ENCODE measurements around the gene SPECC1.
"Not testable (repeated sequence)": the region's sequence is repeated elsewhere in the genome, so short reads cannot be mapped to it uniquely, and the experiment has no call there.

Gene SPECC1

DNA sequence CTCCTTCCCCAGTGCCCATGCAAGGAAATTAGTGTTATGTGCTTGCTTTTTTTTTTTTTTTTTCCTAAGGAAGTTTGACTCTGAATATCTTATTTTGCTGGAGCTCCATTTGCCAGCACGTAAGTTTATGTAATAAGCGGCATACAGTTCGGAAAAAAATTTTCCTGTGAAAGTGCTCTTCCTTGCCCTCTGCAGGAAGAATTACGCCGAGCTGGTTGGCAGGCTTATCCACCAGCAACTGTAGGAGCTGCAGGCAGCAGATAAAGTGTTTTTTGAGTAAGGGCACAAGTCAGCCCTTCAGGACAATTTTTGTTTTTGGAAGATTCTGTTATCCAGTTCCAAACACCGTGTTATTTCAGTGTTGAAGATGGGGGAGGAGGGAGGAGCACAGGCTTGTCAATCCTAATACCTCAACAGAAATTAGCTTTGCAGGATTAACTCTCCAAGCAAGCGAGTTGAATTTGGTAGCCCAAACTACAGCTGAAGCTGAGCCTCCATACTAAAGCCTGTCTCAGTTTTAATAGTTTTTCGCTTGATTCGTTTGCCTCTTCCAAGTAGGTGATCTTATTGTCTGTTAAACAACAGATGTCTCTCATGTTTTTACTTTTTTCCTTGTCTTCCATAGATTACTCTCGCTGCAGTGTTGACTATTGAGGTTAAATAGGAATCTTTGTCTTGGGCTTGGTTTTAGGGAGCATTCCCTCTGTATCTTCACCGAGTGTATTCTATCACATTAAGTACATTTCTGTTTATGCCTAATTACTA lies 1.1 kb downstream of the SPECC1 start:
- DNase-seq, result no peak

DNA sequence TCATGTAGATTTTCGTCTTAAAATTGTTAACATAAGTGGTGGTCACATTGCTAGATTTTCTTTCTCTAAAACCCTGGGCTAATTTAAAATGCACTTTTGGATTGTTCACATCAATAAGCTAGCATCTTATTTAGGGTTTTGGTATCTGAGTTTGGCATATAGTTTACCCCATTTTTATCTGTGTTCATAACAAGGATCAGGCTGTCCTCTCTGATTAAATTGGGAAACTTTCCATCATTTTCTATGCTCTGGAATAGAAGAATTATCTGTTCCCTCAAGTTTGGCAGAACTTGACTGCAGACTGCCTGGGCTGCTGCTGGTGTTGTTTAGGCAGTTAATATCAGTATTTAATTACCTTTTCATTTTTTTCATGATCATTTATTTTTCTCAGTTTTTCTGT lies 1.8 kb downstream of the SPECC1 start:
- no peak for DNase-seq

DNA sequence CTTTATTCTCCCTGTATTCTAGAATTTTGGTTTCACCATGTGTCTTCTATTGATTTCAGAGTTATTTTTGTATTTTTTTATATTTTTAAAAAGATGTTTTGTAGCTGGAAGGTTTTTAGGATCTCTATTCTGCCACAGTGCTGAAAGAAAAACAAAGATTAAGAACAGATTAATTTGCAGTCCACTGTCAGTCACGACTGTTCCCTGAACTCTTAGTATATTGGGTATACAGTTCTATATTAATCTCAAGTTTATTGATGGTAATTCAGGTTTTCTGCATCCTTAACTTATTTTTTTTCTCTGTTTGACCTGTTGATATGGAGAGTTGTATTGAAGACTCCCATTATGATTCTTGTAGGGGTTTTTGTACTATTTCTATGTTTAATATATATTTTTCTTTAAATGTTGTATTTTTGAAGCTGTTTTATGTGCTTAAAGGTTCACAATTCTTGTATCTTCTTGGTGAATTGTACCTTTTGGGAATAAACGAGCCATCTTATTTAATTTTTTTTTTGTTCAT lies 2.9 kb downstream of the SPECC1 start:
- no peak for DNase-seq

DNA sequence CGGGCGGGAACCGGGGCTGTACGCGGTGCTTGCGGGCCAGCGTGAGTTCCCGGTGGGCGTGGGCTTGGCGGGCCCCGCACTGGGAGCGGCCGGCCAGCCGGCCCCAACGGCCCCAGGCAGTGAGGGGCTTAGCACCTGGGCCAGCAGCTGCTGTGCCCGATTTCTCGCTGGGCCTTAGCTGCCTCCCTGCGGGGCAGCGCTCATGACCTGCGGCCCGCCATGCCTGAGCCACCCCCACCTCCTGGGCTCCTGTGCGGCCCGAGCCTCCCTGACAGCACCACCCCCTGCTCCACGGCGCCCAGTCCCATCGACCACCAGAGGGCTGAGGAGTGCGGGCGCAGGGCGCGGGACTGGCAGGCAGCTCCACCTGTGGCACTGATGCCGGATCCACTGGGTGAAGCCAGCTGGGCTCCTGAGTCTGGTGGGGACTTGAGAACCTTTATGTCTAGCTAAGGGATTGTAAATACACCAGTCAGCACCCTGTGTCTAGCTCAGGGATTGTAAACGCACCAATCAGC lies 7.4 kb downstream of the SPECC1 start:
- DNase-seq, result not testable (repeated sequence)

DNA sequence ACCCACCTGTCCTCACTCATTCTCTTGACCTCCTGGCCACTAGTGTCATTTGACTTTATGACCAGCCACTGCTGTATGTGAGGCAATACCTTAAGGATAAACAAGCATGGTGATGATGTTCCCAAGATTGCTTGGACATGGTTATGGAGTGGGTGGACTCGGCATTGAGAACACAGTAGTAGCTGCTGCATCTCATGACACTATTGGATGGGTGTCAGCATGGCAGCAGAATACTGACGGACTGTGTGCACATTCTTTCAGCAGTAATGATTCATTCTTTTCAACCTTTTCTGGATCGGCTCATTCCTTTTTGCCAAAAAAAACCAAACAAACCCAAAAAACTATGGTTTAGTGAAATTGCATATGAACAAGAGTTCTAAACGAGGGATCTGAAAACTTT lies 13.5 kb downstream of the SPECC1 start:
- no peak for DNase-seq

DNA sequence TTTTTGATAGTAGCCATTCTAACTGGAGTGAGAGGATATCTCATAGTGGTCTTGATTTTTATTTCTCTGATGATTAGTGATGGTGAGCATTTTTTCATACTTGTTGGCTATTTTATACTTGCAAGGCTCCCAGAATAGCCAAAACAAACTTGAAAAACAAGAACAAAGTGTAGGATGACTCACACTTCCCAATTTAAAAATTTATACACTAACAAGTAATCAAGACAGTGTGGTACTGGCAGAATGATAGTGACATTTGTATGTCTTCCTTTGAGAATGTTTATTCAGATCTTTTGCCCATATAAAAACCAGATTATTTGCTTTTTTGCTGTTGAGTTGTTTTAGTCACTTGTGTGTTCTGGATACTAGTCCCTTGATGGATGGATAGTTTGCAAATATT lies 17.8 kb downstream of the SPECC1 start:
- DNase-seq, result no peak

DNA sequence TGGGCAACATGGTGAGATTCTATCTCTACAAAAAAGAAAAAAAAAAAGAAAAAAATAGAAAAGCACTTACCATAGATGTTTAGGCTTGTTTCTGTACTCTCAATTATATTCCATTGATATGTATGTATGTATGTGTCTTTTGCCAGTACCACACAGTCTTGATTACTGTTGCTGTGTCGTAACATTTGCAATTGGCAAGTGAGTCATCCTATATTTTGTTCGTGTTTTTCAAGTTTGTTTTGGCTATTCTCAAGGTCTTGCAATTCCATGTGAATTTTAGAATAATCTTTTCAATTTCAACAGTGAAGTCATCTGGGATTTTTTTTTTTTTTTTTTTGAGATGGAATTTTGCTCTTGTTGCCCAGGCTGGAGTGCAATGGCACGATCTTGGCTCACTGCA lies 19.3 kb downstream of the SPECC1 start:
- no peak for DNase-seq

DNA sequence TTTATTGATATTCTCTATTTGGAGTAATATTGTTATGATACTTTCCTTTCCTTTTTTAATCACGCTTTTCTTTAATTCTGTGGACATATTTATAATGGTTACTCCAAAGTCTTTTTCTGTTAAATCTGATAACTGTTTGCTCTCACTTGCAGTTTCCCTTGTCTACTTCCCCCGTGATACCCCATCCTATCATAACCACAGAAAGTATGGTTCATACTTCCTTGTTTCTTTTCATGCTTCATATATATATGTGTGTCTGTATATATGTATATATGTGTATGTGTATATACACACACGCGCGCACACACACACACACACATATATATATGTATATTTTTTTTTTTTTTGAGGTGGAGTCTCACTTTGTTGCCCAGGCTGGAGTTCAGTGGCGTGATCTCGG lies 23.5 kb downstream of the SPECC1 start:
- DNase-seq, result no peak

DNA sequence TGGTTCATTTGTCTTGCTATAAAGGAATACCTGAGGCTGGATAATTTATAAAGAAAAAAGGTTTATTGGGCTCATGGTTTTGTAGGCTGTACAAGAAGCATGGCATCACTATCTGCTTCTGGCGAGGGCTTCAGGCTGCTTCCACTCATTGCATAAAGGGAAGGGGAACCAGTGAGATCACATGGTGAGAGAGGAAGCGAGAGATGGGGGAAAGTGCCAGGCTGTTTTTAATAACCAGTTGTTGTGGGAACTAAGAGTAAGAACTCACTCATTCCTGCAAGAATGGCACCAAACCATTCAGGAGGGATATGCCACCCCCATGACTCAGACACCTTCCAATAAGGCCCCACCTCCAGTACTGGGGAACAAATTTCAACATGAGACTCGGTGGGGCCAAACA lies 24.3 kb downstream of the SPECC1 start:
- DNase-seq, result no peak

DNA sequence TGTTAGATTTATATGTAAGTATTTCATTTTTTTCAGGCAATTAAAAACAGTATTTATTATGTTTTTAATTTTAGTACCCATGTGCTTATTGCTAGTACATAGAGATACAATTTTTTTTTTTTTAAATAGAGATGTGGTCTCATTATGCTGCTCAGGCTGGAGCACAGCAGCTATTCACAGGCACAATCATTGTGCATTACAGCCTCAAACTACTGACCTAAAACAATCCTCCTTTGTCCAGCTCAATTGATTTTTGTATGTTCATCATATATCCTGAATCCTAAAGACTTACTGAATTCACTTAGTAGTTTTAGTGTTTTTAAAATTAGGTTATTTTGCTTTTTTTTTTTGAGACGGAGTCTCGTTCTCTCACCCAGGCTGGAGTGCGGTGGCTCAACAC lies 26.3 kb downstream of the SPECC1 start:
- no peak for DNase-seq

DNA sequence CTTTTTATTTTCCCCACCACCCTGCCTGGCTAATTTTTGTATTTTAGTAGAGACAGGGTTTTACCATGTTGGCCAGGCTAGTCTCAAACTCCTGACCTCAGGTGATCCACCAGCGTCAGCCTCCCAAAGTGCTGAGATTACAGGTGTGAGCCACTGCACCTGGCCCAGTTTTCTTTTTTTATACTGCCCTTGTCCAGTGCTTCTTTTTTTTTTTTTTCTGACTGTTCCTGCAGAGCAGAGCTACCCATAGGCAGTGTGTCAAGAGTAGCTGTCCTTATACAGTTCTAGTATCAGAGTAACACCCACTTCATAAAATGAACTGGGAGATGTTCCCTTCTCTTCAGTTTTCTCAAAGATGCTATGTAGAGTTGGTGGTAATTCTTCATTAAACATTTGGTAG lies 28.1 kb downstream of the SPECC1 start:
- DNase-seq, result not testable (repeated sequence)

DNA sequence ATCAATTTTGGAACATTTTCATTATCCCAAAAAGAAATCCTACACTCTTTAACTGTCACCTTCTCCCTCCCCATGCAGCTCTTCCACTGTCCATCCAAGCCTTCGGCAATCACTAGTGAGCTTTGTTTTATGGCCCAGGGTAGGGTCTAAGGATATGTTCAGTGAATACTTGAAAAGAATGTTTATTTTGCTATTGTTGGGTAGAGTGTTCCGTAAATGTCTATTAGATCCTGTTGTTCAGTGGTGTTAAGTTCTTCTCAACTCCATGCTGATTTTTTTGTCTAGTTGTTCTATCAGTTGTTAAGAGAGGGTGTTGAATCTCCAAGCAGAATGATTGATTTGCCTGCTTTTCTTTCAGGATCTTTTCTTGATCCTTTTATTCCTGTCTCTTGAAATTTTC lies 29.9 kb downstream of the SPECC1 start:
- DNase-seq, result no peak

DNA sequence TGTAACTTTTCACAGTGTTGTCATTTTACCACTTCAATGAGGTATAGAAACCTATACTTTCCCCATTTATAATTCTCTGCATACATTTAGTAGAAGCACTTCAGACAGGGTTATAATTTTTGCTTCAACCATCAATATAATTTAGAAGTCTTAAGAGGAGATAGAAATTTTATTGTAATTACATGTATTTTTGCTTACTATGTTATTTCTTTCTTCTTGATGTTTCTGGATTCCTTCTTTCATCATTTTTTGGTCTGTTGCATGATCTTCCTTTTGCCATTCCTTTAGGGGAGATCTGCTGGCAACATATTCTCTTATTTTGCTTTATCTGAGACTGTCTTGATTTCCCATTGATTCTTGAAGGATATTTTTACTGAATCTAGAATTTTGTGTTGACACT lies 31.1 kb downstream of the SPECC1 start:
- DNase-seq, result no peak

DNA sequence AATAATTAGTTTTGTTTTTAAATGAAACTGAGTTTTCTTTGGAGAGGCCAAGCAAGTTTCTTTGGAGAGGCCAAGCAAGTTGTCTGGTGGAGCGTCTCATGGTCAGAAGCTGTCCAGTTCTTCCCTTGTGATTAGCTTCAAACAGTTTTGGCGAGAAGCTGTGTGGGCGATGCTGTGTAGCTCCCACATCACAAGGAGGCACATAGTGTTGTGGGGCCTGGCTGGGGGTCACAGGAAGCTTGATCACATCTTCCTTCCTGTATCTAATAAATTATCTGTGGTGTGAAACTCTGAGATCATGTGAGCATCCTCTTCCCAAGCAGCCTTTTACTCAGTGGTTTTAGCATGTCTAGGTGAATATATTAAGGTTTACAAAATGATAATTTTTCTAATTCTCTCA lies 33.9 kb downstream of the SPECC1 start:
- no peak for DNase-seq

DNA sequence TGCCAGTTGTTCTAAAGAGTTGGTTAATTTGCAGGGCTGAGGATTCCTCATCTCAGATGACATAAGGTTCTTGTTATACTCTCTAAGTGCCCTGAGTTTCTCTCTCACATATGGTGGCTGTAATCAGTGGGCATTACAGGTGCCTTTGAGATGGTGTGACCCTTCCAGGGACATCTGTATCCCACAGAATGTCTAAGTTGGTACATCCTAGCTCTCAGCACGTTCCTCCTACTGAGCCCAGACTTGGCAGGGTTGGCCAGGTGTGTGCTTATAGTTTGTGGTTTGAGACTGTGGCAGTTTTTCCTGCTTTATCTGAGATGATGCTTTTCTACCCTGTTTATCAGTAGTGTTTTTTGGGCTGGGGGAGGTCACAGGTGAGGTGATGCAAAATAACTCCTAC lies 36.3 kb downstream of the SPECC1 start:
- DNase-seq, result no peak

DNA sequence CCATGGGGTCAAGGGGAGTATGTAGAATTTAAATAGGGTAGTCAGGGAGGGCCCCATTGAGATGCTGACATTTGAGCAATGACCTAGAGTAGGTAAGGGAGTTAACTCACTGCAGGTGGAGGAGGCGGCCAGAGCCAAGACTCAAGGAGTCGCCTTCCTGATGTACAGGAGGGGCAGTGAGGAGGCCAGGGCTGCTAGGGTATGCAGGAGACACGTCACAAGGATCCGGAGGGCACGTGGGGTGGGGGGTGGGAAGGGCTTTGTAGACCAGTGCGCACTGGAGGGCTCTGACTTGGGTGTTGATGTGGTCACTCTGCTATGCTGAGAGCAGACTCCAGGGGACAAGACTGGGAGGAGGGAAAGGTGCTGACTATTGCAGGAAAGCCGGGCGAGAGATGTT lies 37.5 kb downstream of the SPECC1 start:
- no peak for DNase-seq

DNA sequence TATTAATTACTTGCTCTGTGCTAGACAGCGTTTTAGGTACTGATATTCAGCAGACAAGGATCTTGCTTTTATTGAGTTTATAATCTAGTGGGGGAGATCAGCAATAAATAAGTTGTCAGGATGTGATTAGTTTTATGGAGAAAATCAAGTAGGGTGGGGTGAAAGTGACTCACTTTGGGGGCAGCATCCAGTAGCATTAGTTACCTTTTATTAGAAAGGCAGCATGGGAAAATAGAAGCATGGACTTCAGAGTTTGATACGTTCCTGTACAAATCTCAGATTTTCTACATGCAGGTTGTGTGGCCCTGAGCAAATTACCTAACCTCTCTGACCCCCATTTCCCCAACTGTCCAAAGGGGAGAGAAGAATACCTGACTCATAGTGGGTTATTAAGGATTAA lies 42.5 kb downstream of the SPECC1 start:
- no peak for DNase-seq

DNA sequence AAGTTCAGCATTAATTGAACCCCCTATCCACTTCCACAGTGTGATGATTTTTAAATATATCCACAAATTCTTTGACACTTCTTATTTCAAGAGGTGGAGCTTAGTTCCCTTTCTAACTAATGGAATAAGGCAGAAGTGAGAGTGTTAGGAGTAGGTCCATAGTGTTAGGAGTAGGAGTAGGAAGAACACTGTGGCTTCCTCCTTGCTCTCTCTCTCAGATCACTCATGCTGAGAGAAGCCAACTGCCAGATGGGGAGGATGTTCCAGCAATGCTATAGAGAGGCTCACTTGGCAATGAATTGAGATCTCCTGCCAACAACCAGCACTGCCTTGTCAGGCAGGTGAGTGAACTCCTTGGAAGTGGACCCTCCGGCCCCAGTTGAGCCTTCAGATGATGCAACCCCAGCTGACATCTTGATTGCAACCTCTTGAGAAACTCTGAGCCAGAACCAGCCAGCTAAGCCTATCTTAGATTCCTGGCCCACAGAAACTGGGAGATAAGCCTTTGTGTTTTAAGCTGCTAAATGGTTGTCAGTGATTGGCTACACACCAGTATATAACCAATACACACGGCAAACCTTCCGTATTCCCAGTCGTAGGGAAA lies 44.3 kb downstream of the SPECC1 start:
- DNase-seq, result no peak

DNA sequence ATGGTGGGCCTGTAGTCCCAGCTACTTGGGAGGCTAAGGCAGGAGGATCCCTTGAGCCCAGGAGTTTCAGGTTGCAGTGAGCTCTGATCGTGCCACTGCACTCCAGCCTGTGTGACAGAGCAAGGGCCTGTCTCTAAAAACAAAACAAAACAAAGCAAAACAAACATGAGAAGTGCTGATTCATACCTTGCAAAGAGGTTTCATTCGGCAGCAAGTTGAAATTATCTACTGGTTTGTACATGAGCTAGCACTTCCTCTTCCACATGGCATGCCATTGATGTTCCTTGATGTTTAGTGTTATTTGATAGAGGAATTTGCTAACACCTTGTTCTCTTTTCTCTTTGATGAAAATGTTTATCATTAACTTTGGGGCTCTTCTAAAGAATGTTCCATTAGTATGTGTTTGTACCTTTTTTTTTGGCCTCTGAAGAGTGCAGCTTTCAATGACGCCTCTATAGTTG lies 50.6 kb downstream of the SPECC1 start:
- DNase-seq, result no peak

DNA sequence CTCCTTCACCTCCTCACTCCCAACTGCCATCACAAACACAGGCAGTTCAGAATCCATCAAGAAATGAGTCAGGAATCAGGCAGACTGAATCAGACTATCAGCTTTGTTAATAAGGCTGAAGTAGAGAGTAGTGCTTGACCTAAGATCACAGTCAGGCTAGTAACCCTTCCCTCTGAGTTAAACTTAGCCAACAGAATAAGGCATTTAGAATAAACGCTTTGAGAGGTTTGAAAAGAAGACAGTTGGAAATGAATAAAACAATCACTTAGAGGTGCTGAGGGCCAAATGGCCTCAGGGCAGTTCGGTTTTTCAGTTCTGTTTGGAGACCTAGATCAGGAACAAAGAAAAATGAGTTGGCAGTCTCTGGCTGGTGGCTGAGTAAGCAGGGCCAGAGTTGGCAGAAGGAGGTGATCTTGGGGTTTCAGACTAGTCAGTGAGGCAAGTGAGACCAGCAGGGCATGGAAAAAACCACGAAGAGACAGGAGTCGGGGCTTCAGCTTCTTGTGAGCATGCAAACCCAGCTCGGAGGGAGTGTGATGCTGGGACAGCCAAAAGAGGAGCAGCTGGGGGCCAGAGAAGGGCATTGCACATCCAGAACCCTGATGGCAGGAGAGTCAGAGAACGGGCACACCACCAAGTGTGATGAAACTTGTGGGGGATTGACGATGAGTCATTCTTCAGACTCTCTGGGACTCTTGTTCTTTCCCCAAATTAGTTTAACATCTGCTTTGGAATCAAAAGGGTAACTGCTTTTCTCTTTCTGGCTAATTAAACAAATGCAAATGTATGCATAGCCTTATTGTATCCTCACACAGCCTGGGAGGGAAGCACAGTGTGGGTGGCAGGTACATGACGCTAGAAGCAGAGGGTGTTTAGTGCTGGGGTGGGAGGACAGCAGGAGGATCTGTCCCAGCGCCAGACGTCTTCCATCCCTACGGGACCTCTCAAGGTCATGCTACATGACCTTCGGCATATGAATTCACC lies 54.8 kb downstream of the SPECC1 start:
- DNase-seq, result no peak

DNA sequence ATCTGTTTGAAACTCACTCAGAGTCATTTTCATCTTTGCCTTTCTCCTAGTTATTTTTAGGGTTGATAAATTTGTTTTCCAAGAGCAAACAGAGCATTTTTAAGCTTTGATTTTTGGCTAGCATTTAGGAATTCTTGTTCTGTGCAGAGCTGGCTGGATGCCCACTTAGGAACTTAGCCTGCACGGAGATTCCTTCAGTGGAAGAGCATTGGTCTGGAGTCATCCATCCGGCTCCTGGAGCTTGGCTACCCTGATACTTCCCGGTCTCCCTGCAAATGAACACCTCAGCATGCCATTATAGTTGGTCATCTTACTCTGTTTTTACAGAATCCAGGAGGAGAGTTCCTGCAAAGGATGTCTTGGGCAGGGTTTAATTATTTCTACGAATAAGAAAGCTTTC lies 57.1 kb downstream of the SPECC1 start:
- DNase-seq, result no peak

DNA sequence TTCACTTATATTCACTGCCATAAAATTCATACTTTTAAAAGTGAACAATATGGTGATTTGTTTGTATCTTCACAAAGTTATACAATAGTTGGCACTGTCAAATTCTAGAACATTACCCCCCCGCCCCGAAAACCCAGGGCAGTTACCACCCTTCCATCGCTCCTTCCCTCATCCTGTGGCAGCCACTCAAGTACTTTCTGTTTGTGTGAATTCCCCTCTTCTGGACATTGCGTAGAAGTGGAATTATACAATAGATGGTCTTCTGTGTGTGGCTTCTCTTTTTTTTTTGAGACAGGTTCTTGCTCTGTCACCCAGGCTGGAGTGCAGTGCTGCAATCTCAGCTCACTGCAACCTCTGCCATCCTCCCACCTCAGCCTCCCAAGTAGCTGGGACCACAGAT lies 58.6 kb downstream of the SPECC1 start:
- no peak for DNase-seq

DNA sequence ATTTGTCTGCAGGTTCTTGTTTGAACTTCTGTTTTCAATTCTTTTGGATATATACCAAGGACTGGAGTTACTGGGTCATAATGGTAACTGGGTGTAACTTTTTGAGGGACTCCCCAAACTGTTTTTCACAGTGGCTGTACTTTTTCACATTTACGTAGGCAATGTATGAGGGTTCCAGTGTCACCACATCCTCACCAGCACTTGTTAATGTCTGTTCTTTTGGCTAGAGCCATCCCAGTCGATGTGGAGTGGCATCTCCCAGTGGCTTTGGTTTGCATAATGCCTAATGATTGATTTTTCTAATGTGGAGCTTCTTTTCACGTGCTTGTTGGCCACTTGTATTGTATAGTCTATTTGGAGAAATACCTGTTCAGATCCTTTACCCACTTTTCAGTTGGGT lies 59.3 kb downstream of the SPECC1 start:
- DNase-seq, result no peak
